GM21737 (cell line): ENCODE measurements around the gene CASP6.

Experiments
- ATAC-seq: cut with Tn5 transposase; IDR thresholded peaks from one replicate; pipeline ENCODE4 v1.9.1; 2021; ENCODE audit warnings: mild to moderate bottlenecking, moderate library complexity; ENCODE audit not compliant: unreplicated experiment

CASP6 gene

GRCh38 chr4:109702950-109703663, at the start of gene CASP6:
Gene CASP6 (minus strand): TSS chr4:109703445. CDS start chr4:109703395, 50 bp downstream.
- ATAC-seq = peak; percentile 73

- ATAC-seq = no peak
These were observed 49.3 kb upstream of the CASP6 start for GRCh38 chr4:109752525-109752924.

GRCh38 chr4:109751852-109752251, 48.6 kb upstream of the CASP6 start:
- ATAC-seq = no peak

- ATAC-seq = no peak
These were observed 47.5 kb upstream of the CASP6 start for GRCh38 chr4:109750652-109751244.

- no peak for ATAC-seq
These were observed 46.3 kb upstream of the CASP6 start for GRCh38 chr4:109749388-109750082.

GRCh38 chr4:109748114-109748513, 44.9 kb upstream of the CASP6 start:
- no peak for ATAC-seq

- no peak for ATAC-seq
These were observed 43.5 kb upstream of the CASP6 start for GRCh38 chr4:109746728-109747127.

- ATAC-seq = no peak
These were observed 42.6 kb upstream of the CASP6 start for GRCh38 chr4:109745830-109746229.

GRCh38 chr4:109739547-109739946, 36.3 kb upstream of the CASP6 start:
- ATAC-seq = no peak

- ATAC-seq = no peak
These were observed 35.0 kb upstream of the CASP6 start for GRCh38 chr4:109738104-109738872.

- ATAC-seq = no peak
These were observed 32.5 kb upstream of the CASP6 start for GRCh38 chr4:109735566-109736365.

GRCh38 chr4:109733728-109734127, 30.5 kb upstream of the CASP6 start:
- ATAC-seq = no peak

- no peak for ATAC-seq
These were observed 27.6 kb upstream of the CASP6 start for GRCh38 chr4:109730619-109731545.

GRCh38 chr4:109729718-109730618, 26.7 kb upstream of the CASP6 start, which contains the start of gene PLA2G12A:
Gene PLA2G12A (minus strand): TSS chr4:109730070. CDS start chr4:109729809, 261 bp downstream.
- peak; percentile 85 for ATAC-seq

GRCh38 chr4:109729117-109729717, 26.0 kb upstream of the CASP6 start:
- no peak for ATAC-seq

- no peak for ATAC-seq
These were observed 25.1 kb upstream of the CASP6 start for GRCh38 chr4:109728385-109728784.

- ATAC-seq = no peak
These were observed 19.9 kb upstream of the CASP6 start for GRCh38 chr4:109723110-109723509.

GRCh38 chr4:109722357-109722756, 19.1 kb upstream of the CASP6 start:
- no peak for ATAC-seq
